Measurements from ENCODE around the gene CHRNB1.

The CHRNB1 gene

GRCh38 chr17:7444682-7445618 is at the start of gene CHRNB1:
CHRNB1 (plus strand) TSS chr17:7445061; CDS start chr17:7445128, 67 bp downstream.
- DNase-seq (ENCODE audit: low read depth in 2 of 2) = no peak

GRCh38 chr17:7396147-7396546 is 48.7 kb upstream of the CHRNB1 start:
- no peak for DNase-seq (ENCODE audit: low read depth in 2 of 2)

GRCh38 chr17:7398612-7399011 is 46.2 kb upstream of the CHRNB1 start:
- DNase-seq (ENCODE audit: low read depth in 2 of 2) = no peak

- DNase-seq (ENCODE audit: low read depth in 2 of 2) = no peak
Measured at GRCh38 chr17:7403043-7403726, 41.7 kb upstream of the CHRNB1 start.

GRCh38 chr17:7403727-7403976 is 41.2 kb upstream of the CHRNB1 start:
- no peak for DNase-seq (ENCODE audit: low read depth in 2 of 2)

- peak; percentile 94 to 95 for DNase-seq (ENCODE audit: low read depth in 2 of 2)
Measured at GRCh38 chr17:7403977-7404736, 40.7 kb upstream of the CHRNB1 start, which contains the start of gene TMEM256. TMEM256 (minus strand) TSS chr17:7404097; CDS start chr17:7404084, 13 bp downstream.

- peak in 1 of 2 donors; percentile 53 for DNase-seq (ENCODE audit: low read depth in 2 of 2)
Measured at GRCh38 chr17:7404737-7405349, 40.0 kb upstream of the CHRNB1 start.

- DNase-seq (ENCODE audit: low read depth in 2 of 2) = no peak
Measured at GRCh38 chr17:7405350-7406234, 39.3 kb upstream of the CHRNB1 start.

GRCh38 chr17:7406235-7406825 is 38.5 kb upstream of the CHRNB1 start:
- no peak for DNase-seq (ENCODE audit: low read depth in 2 of 2)

- DNase-seq (ENCODE audit: low read depth in 2 of 2) = no peak
Measured at GRCh38 chr17:7407082-7407481, 37.8 kb upstream of the CHRNB1 start.

- DNase-seq (ENCODE audit: low read depth in 2 of 2) = no peak
Measured at GRCh38 chr17:7407485-7408251, 37.2 kb upstream of the CHRNB1 start, which contains the start of gene NLGN2. NLGN2 (plus strand) TSS chr17:7407845; CDS start chr17:7408256, 411 bp downstream.

- DNase-seq (ENCODE audit: low read depth in 2 of 2) = no peak
Measured at GRCh38 chr17:7408252-7408727, 36.6 kb upstream of the CHRNB1 start.

GRCh38 chr17:7408863-7409262 is 36.0 kb upstream of the CHRNB1 start:
- DNase-seq (ENCODE audit: low read depth in 2 of 2) = no peak

- no peak for DNase-seq (ENCODE audit: low read depth in 2 of 2)
Measured at GRCh38 chr17:7409716-7410115, 35.1 kb upstream of the CHRNB1 start.

GRCh38 chr17:7410634-7411426 is 34.0 kb upstream of the CHRNB1 start:
- DNase-seq (ENCODE audit: low read depth in 2 of 2) = no peak

- DNase-seq (ENCODE audit: low read depth in 2 of 2) = no peak
Measured at GRCh38 chr17:7411427-7411750, 33.5 kb upstream of the CHRNB1 start.

GRCh38 chr17:7413346-7413985 is 31.4 kb upstream of the CHRNB1 start:
- DNase-seq (ENCODE audit: low read depth in 2 of 2) = no peak

GRCh38 chr17:7414837-7415236 is 30.0 kb upstream of the CHRNB1 start:
- DNase-seq (ENCODE audit: low read depth in 2 of 2) = no peak
